GM19240 (cell line): ENCODE measurements around the gene RPL27A.
"Not testable (repeated sequence)": the region's sequence is repeated elsewhere in the genome, so short reads cannot be mapped to it uniquely, and the experiment has no call there.

Experiments used
- DNase-seq: peaks from one replicate; pipeline ENCODE4 v3.0.0; 2011; ENCODE audit warnings: low spot score; ENCODE audit not compliant: insufficient read length

The RPL27A gene

GRCh38 chr11:8682303-8683114, at the start of gene RPL27A, which contains the start of gene TRIM66:
TSS of gene RPL27A (plus strand) at chr11:8682792. CDS start at chr11:8682814, 22 bp downstream.
TSS of gene TRIM66 (minus strand) at chr11:8682665. CDS start at chr11:8672274, 10,391 bp downstream.
- peak; percentile 51 for DNase-seq

- no peak for DNase-seq
These were observed 48.1 kb upstream of the RPL27A start for GRCh38 chr11:8634498-8634897.

GRCh38 chr11:8636127-8636526, 46.5 kb upstream of the RPL27A start:
- no peak for DNase-seq

GRCh38 chr11:8638300-8638699, 44.3 kb upstream of the RPL27A start:
- DNase-seq, result no peak

- no peak for DNase-seq
These were observed 42.9 kb upstream of the RPL27A start for GRCh38 chr11:8639655-8640054.

GRCh38 chr11:8640267-8640906, 42.2 kb upstream of the RPL27A start:
- DNase-seq, result no peak

- DNase-seq, result no peak
These were observed 41.3 kb upstream of the RPL27A start for GRCh38 chr11:8641332-8641731.

GRCh38 chr11:8642196-8642841, 40.3 kb upstream of the RPL27A start:
- no peak for DNase-seq

- DNase-seq, result no peak
These were observed 35.7 kb upstream of the RPL27A start for GRCh38 chr11:8646873-8647272.

- DNase-seq, result no peak
These were observed 33.2 kb upstream of the RPL27A start for GRCh38 chr11:8649361-8649760.

- DNase-seq, result no peak
These were observed 32.1 kb upstream of the RPL27A start for GRCh38 chr11:8650401-8650990.

- DNase-seq, result no peak
These were observed 30.5 kb upstream of the RPL27A start for GRCh38 chr11:8652140-8652539.

GRCh38 chr11:8654503-8654902, 28.1 kb upstream of the RPL27A start:
- no peak for DNase-seq

- no peak for DNase-seq
These were observed 26.3 kb upstream of the RPL27A start for GRCh38 chr11:8656291-8656690.

- DNase-seq, result no peak
These were observed 24.1 kb upstream of the RPL27A start for GRCh38 chr11:8658321-8659057.

GRCh38 chr11:8661001-8661795, 21.4 kb upstream of the RPL27A start:
- no peak for DNase-seq

- no peak for DNase-seq
These were observed 17.4 kb upstream of the RPL27A start for GRCh38 chr11:8665222-8665621.

GRCh38 chr11:8670081-8670480, 12.5 kb upstream of the RPL27A start:
- not testable (repeated sequence) for DNase-seq

GRCh38 chr11:8671193-8671612, 11.4 kb upstream of the RPL27A start:
- DNase-seq, result no peak

GRCh38 chr11:8671651-8672062, 10.9 kb upstream of the RPL27A start:
- no peak for DNase-seq
